Osteocyte (in vitro differentiated cells): ENCODE results near the gene PMEPA1. TPM values are rescaled to one million over a fixed set of nuclear protein-coding genes. Genes with fewer than 3 reads are reported as not detected.

ENCODE experiments used
- DNase-seq: peaks from one replicate; pipeline ENCODE4 v3.0.0; 2021; ENCODE audit warnings: mixed read lengths; ENCODE audit not compliant: unreplicated experiment; ENCODE audit errors: extremely low spot score
- H3K27ac Mint-ChIP-seq: one replicate; pipeline ENCODE4 v1.8.0; 2021; ENCODE audit warnings: mild to moderate bottlenecking, mixed read lengths; ENCODE audit not compliant: unreplicated experiment
- H3K27me3 Mint-ChIP-seq: one replicate; pipeline ENCODE4 v1.8.0; 2021; ENCODE audit warnings: mixed read lengths; ENCODE audit not compliant: unreplicated experiment
- H3K36me3 Mint-ChIP-seq: one replicate; pipeline ENCODE4 v1.8.0; 2021; ENCODE audit warnings: mixed read lengths; ENCODE audit not compliant: unreplicated experiment
- H3K4me1 Mint-ChIP-seq: one replicate; pipeline ENCODE4 v1.8.0; 2021; ENCODE audit warnings: mixed read lengths; ENCODE audit not compliant: unreplicated experiment
- H3K4me3 Mint-ChIP-seq: one replicate; pipeline ENCODE4 v1.8.0; 2021; ENCODE audit warnings: mild to moderate bottlenecking, moderate library complexity, mixed read lengths; ENCODE audit not compliant: unreplicated experiment
- H3K9me3 Mint-ChIP-seq: one replicate; pipeline ENCODE4 v1.8.0; 2021; ENCODE audit warnings: mixed read lengths; ENCODE audit not compliant: unreplicated experiment
- total RNA-seq: library from RNA; stranded (reverse); gene quantifications from 2 replicates; pipeline ENCODE4 v1.2.1, GENCODE V29; 2021
- TF ChIP-seq, protein P1 (sequence below): fragments of 200-600 bp; sonication (generic); IDR thresholded peaks from 2 replicates; pipeline ENCODE4 v1.5.0; 2021; ENCODE audit warnings: antibody characterized with exemption, mild to moderate bottlenecking, moderate library complexity

The PMEPA1 gene
- total RNA-seq, 1 donor from 2014 or later, result 24.1 TPM

GRCh38 chr20:57616143-57616951, 93.5 kb downstream of the PMEPA1 start:
- no peak overlapping the region for H3K27ac Mint-ChIP-seq
- H3K36me3 Mint-ChIP-seq, result no peaks in the 10 kb centered on the region
- H3K4me3 Mint-ChIP-seq, result no peak overlapping the region
- peak; percentile 78 for DNase-seq
- peaks cover 45% of the 10 kb centered on the region for H3K27me3 Mint-ChIP-seq
- no peaks in the 10 kb centered on the region for H3K9me3 Mint-ChIP-seq
- TF ChIP-seq, protein P1, sequence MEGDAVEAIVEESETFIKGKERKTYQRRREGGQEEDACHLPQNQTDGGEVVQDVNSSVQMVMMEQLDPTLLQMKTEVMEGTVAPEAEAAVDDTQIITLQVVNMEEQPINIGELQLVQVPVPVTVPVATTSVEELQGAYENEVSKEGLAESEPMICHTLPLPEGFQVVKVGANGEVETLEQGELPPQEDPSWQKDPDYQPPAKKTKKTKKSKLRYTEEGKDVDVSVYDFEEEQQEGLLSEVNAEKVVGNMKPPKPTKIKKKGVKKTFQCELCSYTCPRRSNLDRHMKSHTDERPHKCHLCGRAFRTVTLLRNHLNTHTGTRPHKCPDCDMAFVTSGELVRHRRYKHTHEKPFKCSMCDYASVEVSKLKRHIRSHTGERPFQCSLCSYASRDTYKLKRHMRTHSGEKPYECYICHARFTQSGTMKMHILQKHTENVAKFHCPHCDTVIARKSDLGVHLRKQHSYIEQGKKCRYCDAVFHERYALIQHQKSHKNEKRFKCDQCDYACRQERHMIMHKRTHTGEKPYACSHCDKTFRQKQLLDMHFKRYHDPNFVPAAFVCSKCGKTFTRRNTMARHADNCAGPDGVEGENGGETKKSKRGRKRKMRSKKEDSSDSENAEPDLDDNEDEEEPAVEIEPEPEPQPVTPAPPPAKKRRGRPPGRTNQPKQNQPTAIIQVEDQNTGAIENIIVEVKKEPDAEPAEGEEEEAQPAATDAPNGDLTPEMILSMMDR, result no peak
- no peaks in the 10 kb centered on the region for H3K4me1 Mint-ChIP-seq

GRCh38 chr20:57615445-57615811, 94.4 kb downstream of the PMEPA1 start:
- H3K27ac Mint-ChIP-seq, result no peak overlapping the region
- no peaks in the 10 kb centered on the region for H3K4me1 Mint-ChIP-seq

GRCh38 chr20:57614490-57615444, 95.0 kb downstream of the PMEPA1 start:
- Mint-ChIP-seq H3K27me3 (peaks cover 50% of the 10 kb centered on the region), H3K4me1 (no peaks in the 10 kb centered on the region), H3K27ac (no peak overlapping the region), H3K9me3 (no peaks in the 10 kb centered on the region), H3K4me3 (no peak overlapping the region), H3K36me3 (no peaks in the 10 kb centered on the region)
- DNase-seq, result peak; percentile 62
- TF ChIP-seq, protein P1, result no peak

More at GRCh38 chr20:57615445-57615811, 94.4 kb downstream of the PMEPA1 start:
- TF ChIP-seq, protein P1, result no peak
- no peaks in the 10 kb centered on the region for H3K36me3 Mint-ChIP-seq
- H3K4me3 Mint-ChIP-seq, result no peak overlapping the region
- H3K27me3 Mint-ChIP-seq, result peaks cover 49% of the 10 kb centered on the region
- no peaks in the 10 kb centered on the region for H3K9me3 Mint-ChIP-seq
- no peak for DNase-seq

DNA sequence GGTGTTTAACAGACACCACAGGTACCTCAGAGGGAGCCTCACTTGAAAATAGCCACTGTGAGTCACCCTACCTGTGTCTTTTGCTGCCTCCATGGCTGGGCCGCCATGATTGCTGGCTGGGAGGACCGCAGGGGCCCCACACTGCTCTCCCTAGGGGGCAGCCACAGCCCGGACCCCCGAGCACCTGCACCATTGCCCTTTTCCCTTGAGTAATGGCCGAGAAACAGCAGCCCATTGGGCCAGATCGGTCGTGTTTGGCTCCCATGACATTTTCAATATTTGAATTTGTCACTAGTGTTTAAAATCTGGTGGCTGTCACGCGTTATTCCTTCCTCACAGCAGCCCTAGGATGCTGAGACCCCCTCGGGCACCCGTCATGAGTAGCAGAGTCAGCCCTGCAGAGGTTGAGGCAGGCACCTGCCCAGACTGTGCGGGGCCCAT, 96.3 kb downstream of the PMEPA1 start:
- Mint-ChIP-seq H3K4me1 (no peaks in the 10 kb centered on the region), H3K4me3 (no peak overlapping the region), H3K9me3 (no peaks in the 10 kb centered on the region), H3K36me3 (no peaks in the 10 kb centered on the region), H3K27ac (no peak overlapping the region), H3K27me3 (peaks cover 54% of the 10 kb centered on the region)
- TF ChIP-seq, protein P1, result no peak
- DNase-seq, result no peak

DNA sequence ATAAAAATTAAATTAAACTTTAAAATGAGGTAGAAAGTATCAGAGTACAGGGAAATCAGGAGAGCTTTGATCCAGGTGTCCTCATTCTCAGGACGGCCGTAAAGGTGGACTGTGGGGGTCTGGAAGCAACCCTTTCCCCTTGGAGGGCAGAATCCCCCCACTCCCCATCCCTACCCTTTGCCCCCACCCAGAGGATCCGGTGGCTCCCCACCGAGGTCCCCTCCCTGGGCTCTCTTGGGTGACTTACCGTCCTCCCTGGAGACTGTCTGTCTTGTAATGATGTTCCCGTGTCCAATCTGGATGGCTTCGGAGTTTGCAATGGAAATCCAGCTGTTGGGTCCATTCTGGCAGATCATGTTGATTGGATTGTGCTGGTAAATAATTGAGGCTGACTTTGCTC, 96.9 kb downstream of the PMEPA1 start:
- Mint-ChIP-seq H3K27me3 (peaks cover 54% of the 10 kb centered on the region), H3K36me3 (no peaks in the 10 kb centered on the region), H3K4me1 (no peaks in the 10 kb centered on the region), H3K9me3 (no peaks in the 10 kb centered on the region), H3K27ac (no peak overlapping the region), H3K4me3 (no peak overlapping the region)
- TF ChIP-seq, protein P1, result no peak
- DNase-seq, result no peak
